B cell (primary cell): ENCODE results near the gene UBR1. TPM values are rescaled to one million over a fixed set of nuclear protein-coding genes. Genes with fewer than 3 reads are reported as not detected.

Experiments used
- ATAC-seq: fragments of 200-7000 bp; cut with Tn5 transposase; one replicate; pipeline ENCODE4 v1.10.0; 2021; ENCODE audit warnings: low read depth, mild to moderate bottlenecking, moderate number of reproducible peaks, moderate library complexity
- CTCF ChIA-PET: fragments of 350-600 bp; sonication (Branson Sonifier 250); formaldehyde crosslinking; loops from one replicate; lab custom pipeline; 2021; ENCODE audit warnings: antibody characterized with exemption, inconsistent platforms; lab: Charles Lee
- POLR2A ChIA-PET: fragments of 350-600 bp; sonication (Branson Sonifier 250); formaldehyde crosslinking; loops from one replicate; lab custom pipeline; 2021; ENCODE audit warnings: antibody characterized with exemption; lab: Charles Lee
- DNase-seq: peaks from one replicate; pipeline ENCODE4 v3.0.0; 2013
- H2AFZ ChIP-seq: 2 replicates; pipeline ENCODE4 v1.6.1; 2012; ENCODE audit warnings: mild to moderate bottlenecking, low read depth, low read length; ENCODE audit not compliant: insufficient read depth, poor library complexity, severe bottlenecking
- H3K27ac ChIP-seq, 2 donors: 1 replicate in 1 of 2; 2 replicates in 1 of 2; pipeline ENCODE4 v1.5.1; 2012 to 2013; ENCODE audit warnings: low read length in 2 of 2, mild to moderate bottlenecking in 2 of 2, moderate library complexity in 1 of 2
- H3K27me3 ChIP-seq, 4 experiments: fragments of 200-600 bp in 1 of 4; sonication (generic) in 1 of 4; replicated peaks in 1 of 4; 1 replicate in 2 of 4; 2 replicates in 2 of 4; pipeline versions ENCODE4 v1.6.1 to v1.7.0; 2013 to 2016; ENCODE audit warnings: low read length in 3 of 4, mild to moderate bottlenecking in 2 of 4, mixed read lengths in 1 of 4, moderate library complexity in 1 of 4; ENCODE audit not compliant: insufficient read depth in 4 of 4, control insufficient read depth in 3 of 4; ENCODE audit errors: control extremely low read depth in 1 of 4
- H3K36me3 ChIP-seq, 2 experiments: replicated peaks in 1 of 2; 1 replicate in 1 of 2; 2 replicates in 1 of 2; pipeline versions ENCODE4 v1.6.1 to v1.7.1; 2013; ENCODE audit warnings: low read length in 1 of 2; ENCODE audit not compliant: insufficient read depth in 2 of 2, control insufficient read depth in 1 of 2; ENCODE audit errors: control extremely low read depth in 1 of 2, extremely low read depth in 1 of 2
- H3K4me1 ChIP-seq, 2 donors: fragments of 200-600 bp in 1 of 2; sonication (generic) in 1 of 2; 1 replicate in 1 of 2; 2 replicates in 1 of 2; pipeline versions ENCODE4 v1.5.1 to v1.6.1; 2013 to 2017; ENCODE audit warnings: low read length in 2 of 2; ENCODE audit not compliant: control insufficient read depth in 2 of 2, insufficient read depth in 2 of 2
- H3K4me2 ChIP-seq: replicated peaks from 2 replicates; pipeline ENCODE3; 2012; ENCODE audit warnings: mild to moderate bottlenecking, low read depth, low read length; ENCODE audit not compliant: poor library complexity, severe bottlenecking
- H3K4me3 ChIP-seq, 5 experiments: fragments of 200-600 bp in 1 of 5; sonication (generic) in 1 of 5; 1 replicate in 3 of 5; 2 replicates in 2 of 5; pipeline versions ENCODE4 v1.5.1 to v1.7.0; 2011 to 2016; ENCODE audit warnings: low read length in 4 of 5, mild to moderate bottlenecking in 4 of 5, low read depth in 2 of 5, control low read depth in 1 of 5, moderate library complexity in 1 of 5; ENCODE audit not compliant: insufficient read depth in 1 of 5; ENCODE audit errors: control extremely low read depth in 1 of 5, extremely low read depth in 1 of 5
- H3K79me2 ChIP-seq: fragments of 200-600 bp; sonication (generic); one replicate; pipeline ENCODE4 v1.6.0; 2016; ENCODE audit warnings: low read length; ENCODE audit not compliant: control insufficient read depth, insufficient read depth
- H3K9ac ChIP-seq: fragments of 200-600 bp; sonication (generic); 2 replicates; pipeline ENCODE4 v1.6.1; 2017; ENCODE audit warnings: mild to moderate bottlenecking, low read length, moderate library complexity
- H3K9me3 ChIP-seq, 3 donors: one replicate each; pipeline versions ENCODE4 v1.6.1 to v1.7.1; 2013; ENCODE audit warnings: low read length in 2 of 3; ENCODE audit not compliant: control insufficient read depth in 2 of 3, insufficient read depth in 1 of 3; ENCODE audit errors: control extremely low read depth in 1 of 3
- H4K20me1 ChIP-seq: 2 replicates; pipeline ENCODE4 v1.6.0; 2012; ENCODE audit warnings: mild to moderate bottlenecking, low read length; ENCODE audit not compliant: insufficient read depth, control insufficient read depth, poor library complexity, severe bottlenecking
- H3K27ac Mint-ChIP-seq: one replicate; pipeline ENCODE4 v1.8.0; 2021; ENCODE audit warnings: mixed read lengths
- H3K27me3 Mint-ChIP-seq: one replicate; pipeline ENCODE4 v1.8.0; 2021; ENCODE audit warnings: mixed read lengths
- H3K4me1 Mint-ChIP-seq: one replicate; pipeline ENCODE4 v1.8.0; 2021; ENCODE audit warnings: mixed read lengths
- H3K4me3 Mint-ChIP-seq: one replicate; pipeline ENCODE4 v1.8.0; 2021; ENCODE audit warnings: mixed read lengths
- H3K9me3 Mint-ChIP-seq: one replicate; pipeline ENCODE4 v1.8.0; 2022; ENCODE audit warnings: mixed read lengths; ENCODE audit not compliant: insufficient read depth
- EZH2 ChIP-seq: IDR thresholded peaks from 2 replicates; pipeline ENCODE4 v1.6.1; 2012; ENCODE audit warnings: borderline replicate concordance, low read depth, mild to moderate bottlenecking, moderate library complexity, low read length; ENCODE audit not compliant: insufficient read depth, poor library complexity, severe bottlenecking
- WGBS: methylation state at CpG from one replicate; pipeline ENCODE4 v1.1.5; 2013; ENCODE audit warnings: missing lambda C conversion rate; ENCODE audit not compliant: insufficient coverage; 5-methylcytosine and 5-hydroxymethylcytosine counted together
- intact Hi-C: fragments of 100-400 bp; cut with micrococcal nuclease; formaldehyde crosslinking; loops from one replicate; pipeline ENCODE4 v1.10.0; 2022
- polyA plus RNA-seq: library from polyadenylated mRNA; depleted of rRNA; stranded (reverse); fragments of >200 nt; gene quantifications from 2 replicates; pipeline ENCODE4 v1.2.3, GENCODE V29; 2012
- total RNA-seq, 2 donors: library from RNA; stranded (reverse); fragments of 120-200 nt in 1 of 2; gene quantifications; 1 replicate in 1 of 2; 2 replicates in 1 of 2; pipeline versions ENCODE4 v1.2.3 to v1.2.4, GENCODE V29; 2013 to 2022
- TF ChIP-seq, protein P1 (sequence below): fragments of 200-600 bp; IDR thresholded peaks from one replicate; pipeline ENCODE4 v1.8.0; 2022; ENCODE audit warnings: antibody characterized with exemption, mild to moderate bottlenecking

The UBR1 gene
- total and polyA plus RNA-seq, 2 donors (not counting 1 experiment from before 2014, with no cell fraction given) = 9.7 to 66.7 TPM

DNA sequence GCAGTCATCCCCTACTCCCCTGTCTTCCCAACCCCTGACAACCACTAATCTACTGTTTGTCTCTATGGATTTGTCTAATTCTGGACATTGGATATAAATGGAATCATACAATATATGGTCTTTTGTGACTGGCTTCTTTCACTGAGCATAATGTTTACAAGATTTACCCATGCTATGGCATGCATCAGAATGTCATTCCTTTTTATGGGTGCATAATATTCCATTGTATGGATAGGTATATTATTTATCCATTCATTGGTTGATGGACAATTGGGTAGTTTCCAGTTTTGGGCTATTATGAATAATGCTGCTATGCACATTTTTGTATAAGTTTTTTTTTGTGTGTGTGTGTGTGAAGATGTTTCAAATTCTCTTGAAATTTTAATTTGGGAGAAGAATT lies 168.7 kb downstream of the UBR1 start:
- TF ChIP-seq EZH2 = no peak
- TF ChIP-seq, protein P1, sequence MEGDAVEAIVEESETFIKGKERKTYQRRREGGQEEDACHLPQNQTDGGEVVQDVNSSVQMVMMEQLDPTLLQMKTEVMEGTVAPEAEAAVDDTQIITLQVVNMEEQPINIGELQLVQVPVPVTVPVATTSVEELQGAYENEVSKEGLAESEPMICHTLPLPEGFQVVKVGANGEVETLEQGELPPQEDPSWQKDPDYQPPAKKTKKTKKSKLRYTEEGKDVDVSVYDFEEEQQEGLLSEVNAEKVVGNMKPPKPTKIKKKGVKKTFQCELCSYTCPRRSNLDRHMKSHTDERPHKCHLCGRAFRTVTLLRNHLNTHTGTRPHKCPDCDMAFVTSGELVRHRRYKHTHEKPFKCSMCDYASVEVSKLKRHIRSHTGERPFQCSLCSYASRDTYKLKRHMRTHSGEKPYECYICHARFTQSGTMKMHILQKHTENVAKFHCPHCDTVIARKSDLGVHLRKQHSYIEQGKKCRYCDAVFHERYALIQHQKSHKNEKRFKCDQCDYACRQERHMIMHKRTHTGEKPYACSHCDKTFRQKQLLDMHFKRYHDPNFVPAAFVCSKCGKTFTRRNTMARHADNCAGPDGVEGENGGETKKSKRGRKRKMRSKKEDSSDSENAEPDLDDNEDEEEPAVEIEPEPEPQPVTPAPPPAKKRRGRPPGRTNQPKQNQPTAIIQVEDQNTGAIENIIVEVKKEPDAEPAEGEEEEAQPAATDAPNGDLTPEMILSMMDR = no peak
- H3K4me3 Mint-ChIP-seq = no peak overlapping the region

GRCh38 chr15:42933886-42934667 lies 171.8 kb downstream of the UBR1 start:
- no peaks in the 10 kb centered on the region for H4K20me1 ChIP-seq
- H3K9me3 ChIP-seq = no peaks in the 10 kb centered on the region
- ChIA-PET POLR2A (no interaction called here), CTCF (interaction anchor here (1.5 kb wide), 1 partner anchor 8 kb away, joined by 5 read pairs; no protein-coding TSS in a partner anchor)
- H3K27ac Mint-ChIP-seq = no peak overlapping the region
- H3K36me3 ChIP-seq = no peaks in the 10 kb centered on the region
- no peaks in the 10 kb centered on the region for H3K9me3 Mint-ChIP-seq
- H3K4me3 Mint-ChIP-seq = no peak overlapping the region
- intact Hi-C loops = no loop called here
- no peaks in the 10 kb centered on the region for H3K79me2 ChIP-seq
- no peak overlapping the region for H3K27ac ChIP-seq
- no peak for ATAC-seq
- no peaks in the 10 kb centered on the region for H3K27me3 Mint-ChIP-seq
- no peak overlapping the region for H3K4me3 ChIP-seq
- H2AFZ ChIP-seq = no peak overlapping the region
- 88% methylated on average over 1 of the region's 7 CpGs for WGBS
- no peaks in the 10 kb centered on the region for H3K4me1 Mint-ChIP-seq
- TF ChIP-seq, protein P1 = no peak
- no peak for DNase-seq
- no peak overlapping the region for H3K9ac ChIP-seq
- no peaks in the 10 kb centered on the region for H3K27me3 ChIP-seq
- H3K4me1 ChIP-seq = no peaks in the 10 kb centered on the region
- no peak overlapping the region for H3K4me2 ChIP-seq

More for the DNA sequence above, 168.7 kb downstream of the UBR1 start:
- Mint-ChIP-seq H3K27ac (no peak overlapping the region), H3K9me3 (no peaks in the 10 kb centered on the region), H3K4me1 (no peaks in the 10 kb centered on the region), H3K27me3 (no peaks in the 10 kb centered on the region)
- H3K4me1 ChIP-seq = no peaks in the 10 kb centered on the region
- intact Hi-C loops = no loop called here
- H3K36me3 ChIP-seq = no peaks in the 10 kb centered on the region
- no peaks in the 10 kb centered on the region for H4K20me1 ChIP-seq
- H3K79me2 ChIP-seq = no peaks in the 10 kb centered on the region
- CTCF ChIA-PET = no interaction called here
- POLR2A ChIA-PET = no interaction called here
- DNase-seq = no peak
- H3K4me2 ChIP-seq = no peak overlapping the region
- H3K4me3 ChIP-seq = no peak overlapping the region
- no peaks in the 10 kb centered on the region for H3K9me3 ChIP-seq
- no peak overlapping the region for H2AFZ ChIP-seq
- no peak overlapping the region for H3K9ac ChIP-seq
- H3K27ac ChIP-seq = no peak overlapping the region
- no peak for ATAC-seq
- H3K27me3 ChIP-seq = no peaks in the 10 kb centered on the region
